Natural killer cell (primary cell): ENCODE results near the gene PTPRN. TPM values are rescaled to one million over a fixed set of nuclear protein-coding genes. Genes with fewer than 3 reads are reported as not detected.

Experiments used
- ATAC-seq, 3 donors: fragments of 150-1000 bp in 2 of 3; fragments of 200-7000 bp in 1 of 3; cut with Tn5 transposase; 1 replicate in 1 of 3; 2 replicates in 2 of 3; pipeline ENCODE4 v1.10.0; 2021; ENCODE audit warnings: mild to moderate bottlenecking in 2 of 3, moderate library complexity in 2 of 3
- DNase-seq, 2 donors: peaks; one replicate each; pipeline versions ENCODE4 v3.0.0 to v3.0.0-alpha.2; 2013 to 2021; ENCODE audit warnings: mixed read lengths in 1 of 2
- H3K27ac ChIP-seq: one replicate; pipeline ENCODE4 v1.5.1; 2013; ENCODE audit warnings: mild to moderate bottlenecking, low read length
- H3K27me3 ChIP-seq: one replicate; pipeline ENCODE4 v1.6.1; 2013; ENCODE audit warnings: low read length; ENCODE audit not compliant: control insufficient read depth, insufficient read depth
- H3K36me3 ChIP-seq: one replicate; pipeline ENCODE4 v1.6.1; 2013; ENCODE audit warnings: low read length; ENCODE audit not compliant: control insufficient read depth, insufficient read depth
- H3K4me1 ChIP-seq: one replicate; pipeline ENCODE4 v1.6.1; 2013; ENCODE audit warnings: low read length; ENCODE audit not compliant: control insufficient read depth, insufficient read depth
- H3K4me3 ChIP-seq: one replicate; pipeline ENCODE4 v1.5.1; 2013; ENCODE audit warnings: low read length
- H3K9me3 ChIP-seq: one replicate; pipeline ENCODE4 v1.6.1; 2013; ENCODE audit warnings: low read length; ENCODE audit not compliant: control insufficient read depth, insufficient read depth
- H3K27ac Mint-ChIP-seq, 2 donors: one replicate each; pipeline ENCODE4 v1.8.0; 2022; ENCODE audit warnings: mild to moderate bottlenecking in 2 of 2, mixed read lengths in 2 of 2, moderate library complexity in 1 of 2
- H3K27me3 Mint-ChIP-seq, 2 donors: one replicate each; pipeline ENCODE4 v1.8.0; 2022; ENCODE audit warnings: low read depth in 2 of 2, mixed read lengths in 2 of 2
- H3K36me3 Mint-ChIP-seq: one replicate; pipeline ENCODE4 v1.8.0; 2022; ENCODE audit warnings: mixed read lengths
- H3K4me1 Mint-ChIP-seq, 2 donors: one replicate each; pipeline ENCODE4 v1.8.0; 2022; ENCODE audit warnings: mixed read lengths in 2 of 2
- H3K4me3 Mint-ChIP-seq: one replicate; pipeline ENCODE4 v1.8.0; 2022; ENCODE audit warnings: mild to moderate bottlenecking, moderate library complexity, mixed read lengths
- H3K9me3 Mint-ChIP-seq, 2 donors: one replicate each; pipeline ENCODE4 v1.8.0; 2022; ENCODE audit warnings: mixed read lengths in 2 of 2
- WGBS: methylation state at CpG from one replicate; pipeline ENCODE4 v1.1.7; 2013; ENCODE audit warnings: missing lambda C conversion rate; ENCODE audit not compliant: insufficient coverage; 5-methylcytosine and 5-hydroxymethylcytosine counted together
- intact Hi-C: fragments of 100-400 bp; cut with micrococcal nuclease; formaldehyde crosslinking; loops from one replicate; pipeline ENCODE4 v1.14.2; 2022
- total RNA-seq, 4 donors: library from RNA; stranded (reverse); fragments of 120-200 nt in 1 of 4; gene quantifications; one replicate each; pipeline versions ENCODE4 v1.2.3 to v1.2.4, GENCODE V29; 2013 to 2022
- TF ChIP-seq, protein P1 (sequence below): fragments of 200-600 bp; IDR thresholded peaks from one replicate; pipeline ENCODE4 v1.8.0; 2022; ENCODE audit warnings: antibody characterized with exemption

PTPRN gene
- total RNA-seq, 3 donors from 2014 or later (not counting 1 experiment from before 2014, with no cell fraction given), result 0.23 to 0.35 TPM; not detected in 1

DNA sequence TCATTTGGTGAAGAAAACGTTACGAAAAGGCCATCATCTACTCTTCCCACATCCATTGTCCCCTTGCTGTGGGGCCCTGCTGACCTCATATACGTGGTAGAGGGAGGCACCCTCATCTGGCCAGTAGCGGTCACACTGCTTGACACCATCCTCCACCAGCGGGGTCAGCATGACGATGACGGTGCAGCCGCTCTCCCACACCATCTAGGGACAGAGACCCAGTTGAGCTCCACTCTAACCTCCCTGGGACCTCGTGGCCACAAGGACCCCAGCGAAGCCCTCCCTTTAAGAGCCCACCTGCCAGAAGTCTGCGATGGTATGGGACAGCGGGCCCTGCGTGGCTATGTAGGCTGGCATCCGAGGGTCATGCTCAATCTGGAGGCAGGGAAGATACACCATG is 13.1 kb downstream of the PTPRN start:
- H3K4me3 Mint-ChIP-seq, result no peak overlapping the region
- Histone ChIP-seq H3K27ac (no peak overlapping the region), H3K27me3 (peaks cover 10% of the 10 kb centered on the region), H3K36me3 (no peaks in the 10 kb centered on the region), H3K4me1 (peaks cover 14% of the 10 kb centered on the region), H3K9me3 (no peaks in the 10 kb centered on the region), H3K4me3 (no peak overlapping the region)
- H3K27ac Mint-ChIP-seq, result peak overlapping the region; percentile 3 to 80
- no peaks in the 10 kb centered on the region for H3K36me3 Mint-ChIP-seq
- intact Hi-C loops, result no loop called here
- TF ChIP-seq, protein P1, sequence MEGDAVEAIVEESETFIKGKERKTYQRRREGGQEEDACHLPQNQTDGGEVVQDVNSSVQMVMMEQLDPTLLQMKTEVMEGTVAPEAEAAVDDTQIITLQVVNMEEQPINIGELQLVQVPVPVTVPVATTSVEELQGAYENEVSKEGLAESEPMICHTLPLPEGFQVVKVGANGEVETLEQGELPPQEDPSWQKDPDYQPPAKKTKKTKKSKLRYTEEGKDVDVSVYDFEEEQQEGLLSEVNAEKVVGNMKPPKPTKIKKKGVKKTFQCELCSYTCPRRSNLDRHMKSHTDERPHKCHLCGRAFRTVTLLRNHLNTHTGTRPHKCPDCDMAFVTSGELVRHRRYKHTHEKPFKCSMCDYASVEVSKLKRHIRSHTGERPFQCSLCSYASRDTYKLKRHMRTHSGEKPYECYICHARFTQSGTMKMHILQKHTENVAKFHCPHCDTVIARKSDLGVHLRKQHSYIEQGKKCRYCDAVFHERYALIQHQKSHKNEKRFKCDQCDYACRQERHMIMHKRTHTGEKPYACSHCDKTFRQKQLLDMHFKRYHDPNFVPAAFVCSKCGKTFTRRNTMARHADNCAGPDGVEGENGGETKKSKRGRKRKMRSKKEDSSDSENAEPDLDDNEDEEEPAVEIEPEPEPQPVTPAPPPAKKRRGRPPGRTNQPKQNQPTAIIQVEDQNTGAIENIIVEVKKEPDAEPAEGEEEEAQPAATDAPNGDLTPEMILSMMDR, result no peak
- WGBS, result 91% methylated on average over 14 of the region's 14 CpGs
- no peaks in the 10 kb centered on the region for H3K9me3 Mint-ChIP-seq
- ATAC-seq (no peak), DNase-seq (no peak)
- peaks cover 6 to 17% of the 10 kb centered on the region in 2 donors for H3K4me1 Mint-ChIP-seq
- H3K27me3 Mint-ChIP-seq, result peaks cover 4 to 12% of the 10 kb centered on the region in 2 donors

DNA sequence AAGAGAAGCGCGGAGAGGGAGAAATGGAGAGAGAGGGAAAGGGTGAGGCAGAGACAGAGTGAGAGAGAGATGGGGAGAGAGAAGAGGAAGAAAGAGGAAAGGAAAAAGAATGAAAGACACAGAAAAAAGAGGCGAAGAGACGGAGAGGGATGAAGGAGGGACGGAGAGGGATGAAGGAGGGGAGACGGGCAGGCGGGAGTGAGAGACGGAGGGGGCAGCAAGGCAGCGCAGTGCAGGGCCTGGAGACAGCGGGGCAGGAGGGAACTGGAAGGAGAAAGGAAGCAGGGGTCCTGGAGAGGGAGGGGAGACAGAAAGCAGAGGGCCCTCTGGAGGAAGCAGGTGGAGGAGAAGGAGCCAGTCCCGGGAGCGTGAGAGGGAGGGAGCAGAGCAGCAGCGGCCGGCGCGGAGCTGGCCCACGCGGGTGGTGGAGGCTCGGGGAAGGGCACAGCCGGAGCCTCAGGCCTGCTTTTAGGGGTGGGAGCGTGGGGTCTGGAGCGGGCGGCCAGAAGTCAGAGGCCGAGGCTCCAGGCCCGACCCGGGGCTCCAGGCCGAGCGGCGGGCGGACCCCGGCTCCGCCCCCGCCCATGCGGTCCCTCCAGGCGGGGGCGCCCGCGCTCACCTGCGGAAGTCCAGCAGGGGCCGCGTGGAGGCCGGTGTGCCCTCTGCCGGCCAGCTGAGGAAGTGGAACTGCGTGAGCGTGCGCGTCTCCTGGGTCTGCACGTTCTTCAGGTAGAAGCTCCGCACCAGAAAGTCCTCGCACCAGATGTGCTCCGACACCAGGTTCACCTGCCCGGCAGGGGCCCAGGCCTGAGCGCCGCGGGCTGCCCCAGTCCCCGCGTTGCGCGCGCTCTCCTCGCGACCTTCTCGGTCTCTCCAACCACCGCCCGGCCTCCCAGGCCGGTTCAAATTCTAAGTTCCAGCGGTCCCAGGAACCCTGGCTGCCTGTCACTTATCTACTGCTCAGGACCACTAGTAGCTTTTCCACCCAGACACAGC is 14.5 kb downstream of the PTPRN start:
- Histone ChIP-seq H3K27me3 (peaks cover 7% of the 10 kb centered on the region), H3K4me3 (peak overlapping the region; percentile 45), H3K9me3 (no peaks in the 10 kb centered on the region), H3K27ac (peak overlapping the region; percentile 69), H3K4me1 (peaks cover 14% of the 10 kb centered on the region), H3K36me3 (no peaks in the 10 kb centered on the region)
- 7% methylated on average over 67 of the region's 67 CpGs for WGBS
- Mint-ChIP-seq H3K9me3 (no peaks in the 10 kb centered on the region), H3K4me1 (peaks cover 6 to 17% of the 10 kb centered on the region in 2 donors), H3K27ac (peak overlapping the region; percentile 78 to 80), H3K4me3 (peak overlapping the region; percentile 73), H3K27me3 (peaks cover 0 to 4% of the 10 kb centered on the region in 2 donors), H3K36me3 (no peaks in the 10 kb centered on the region)
- TF ChIP-seq, protein P1, result peak; percentile 99
- DNase-seq (peak; percentile 88 to 96), ATAC-seq (peak; percentile 95 to 97 (median 95))
- intact Hi-C loops, result loop anchor here (1.0 kb wide), 3 partner anchors 15 to 65 kb away; partner anchors contain the start of genes ANKZF1, ATG9A, DNAJB2 and TUBA4A

DNA sequence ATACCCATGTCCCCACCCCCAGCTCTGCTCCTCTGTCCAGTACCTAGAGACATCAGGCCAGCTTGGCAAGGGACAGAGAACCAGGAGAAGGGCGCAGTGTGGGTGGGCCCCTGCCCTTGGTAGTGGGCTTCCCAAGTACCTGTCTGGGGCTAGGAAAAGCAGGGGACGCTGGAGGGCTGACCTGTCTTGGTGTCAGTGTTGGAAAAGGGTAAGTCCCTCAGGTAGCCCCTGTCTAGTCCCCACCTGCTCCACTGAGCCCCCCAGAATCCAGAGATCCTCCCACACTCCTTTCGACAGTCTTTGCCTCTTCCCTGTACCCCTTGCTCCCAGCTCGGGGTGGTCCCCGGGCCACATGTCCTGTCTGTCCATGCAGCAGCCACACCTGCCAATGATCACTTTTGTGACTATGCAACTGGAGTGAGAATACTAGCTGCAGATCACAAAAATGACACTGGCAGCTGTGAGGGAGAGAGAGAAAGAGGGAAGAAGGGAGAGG is 15.4 kb downstream of the PTPRN start:
- H3K27ac Mint-ChIP-seq, result peak overlapping the region; percentile 78 to 80

More for the DNA sequence above, 15.4 kb downstream of the PTPRN start:
- no peaks in the 10 kb centered on the region for H3K9me3 ChIP-seq
- intact Hi-C loops, result no loop called here
- DNase-seq (peak in 1 of 2 donors; percentile 13), ATAC-seq (no peak)
- Mint-ChIP-seq H3K36me3 (no peaks in the 10 kb centered on the region), H3K4me1 (peaks cover 6 to 17% of the 10 kb centered on the region in 2 donors), H3K4me3 (peak overlapping the region; percentile 73), H3K9me3 (no peaks in the 10 kb centered on the region), H3K27me3 (peaks cover 0 to 2% of the 10 kb centered on the region in 2 donors)
- H3K36me3 ChIP-seq, result no peaks in the 10 kb centered on the region
- 91% methylated on average over 5 of the region's 5 CpGs for WGBS
- H3K27ac ChIP-seq, result no peak overlapping the region
- H3K4me1 ChIP-seq, result peaks cover 11% of the 10 kb centered on the region
- H3K4me3 ChIP-seq, result no peak overlapping the region
- TF ChIP-seq, protein P1, result no peak
- no peaks in the 10 kb centered on the region for H3K27me3 ChIP-seq
